T-helper 9 cell (primary cell): Measurements from ENCODE around the gene DGKI.

Source experiments
- DNase-seq: peaks from one replicate; pipeline ENCODE4 v3.0.0-alpha.2; 2020

Gene DGKI

GRCh38 chr7:137871170-137871915 is 24.6 kb upstream of the DGKI start:
- no peak for DNase-seq

GRCh38 chr7:137870684-137871083 is 23.9 kb upstream of the DGKI start:
- no peak for DNase-seq

GRCh38 chr7:137870078-137870477 is 23.3 kb upstream of the DGKI start:
- no peak for DNase-seq

- DNase-seq, result no peak
These were observed 22.5 kb upstream of the DGKI start for GRCh38 chr7:137869260-137869659.

GRCh38 chr7:137867289-137867688 is 20.5 kb upstream of the DGKI start:
- no peak for DNase-seq

- DNase-seq, result no peak
These were observed 19.0 kb upstream of the DGKI start for GRCh38 chr7:137865764-137866163.

- no peak for DNase-seq
These were observed 16.2 kb upstream of the DGKI start for GRCh38 chr7:137862964-137863363.

- no peak for DNase-seq
These were observed 15.6 kb upstream of the DGKI start for GRCh38 chr7:137862358-137862757.

- no peak for DNase-seq
These were observed 13.8 kb upstream of the DGKI start for GRCh38 chr7:137860542-137860941.

- DNase-seq, result no peak
These were observed 6.3 kb upstream of the DGKI start for GRCh38 chr7:137853053-137853452.

- no peak for DNase-seq
These were observed 5.3 kb upstream of the DGKI start for GRCh38 chr7:137852108-137852507.

GRCh38 chr7:137850972-137851945 is 4.5 kb upstream of the DGKI start:
- DNase-seq, result no peak

GRCh38 chr7:137850571-137850970 is 3.8 kb upstream of the DGKI start:
- DNase-seq, result no peak

GRCh38 chr7:137848095-137848494 is 1.3 kb upstream of the DGKI start:
- no peak for DNase-seq

GRCh38 chr7:137847568-137848050 is 835 bp upstream of the DGKI start:
- DNase-seq, result no peak

- DNase-seq, result no peak
These were observed 286 bp downstream of the DGKI start for GRCh38 chr7:137846549-137846826.

- DNase-seq, result no peak
These were observed 1.9 kb downstream of the DGKI start for GRCh38 chr7:137844677-137845425.

GRCh38 chr7:137839903-137840779 is 6.6 kb downstream of the DGKI start:
- DNase-seq, result no peak

GRCh38 chr7:137838706-137839315 is 8.0 kb downstream of the DGKI start:
- no peak for DNase-seq

- no peak for DNase-seq
These were observed 10.2 kb downstream of the DGKI start for GRCh38 chr7:137836541-137836940.

- DNase-seq, result no peak
These were observed 10.7 kb downstream of the DGKI start for GRCh38 chr7:137836113-137836509.
